NCI-H1092 treated with DMSO at 0.1 percent for 48 hours (cell line): ENCODE results near the gene LXN.

Source experiments
- DNase-seq: peaks from one replicate; lab custom pipeline; 2025; lab: John Stamatoyannopoulos, UW

The LXN gene

DNA sequence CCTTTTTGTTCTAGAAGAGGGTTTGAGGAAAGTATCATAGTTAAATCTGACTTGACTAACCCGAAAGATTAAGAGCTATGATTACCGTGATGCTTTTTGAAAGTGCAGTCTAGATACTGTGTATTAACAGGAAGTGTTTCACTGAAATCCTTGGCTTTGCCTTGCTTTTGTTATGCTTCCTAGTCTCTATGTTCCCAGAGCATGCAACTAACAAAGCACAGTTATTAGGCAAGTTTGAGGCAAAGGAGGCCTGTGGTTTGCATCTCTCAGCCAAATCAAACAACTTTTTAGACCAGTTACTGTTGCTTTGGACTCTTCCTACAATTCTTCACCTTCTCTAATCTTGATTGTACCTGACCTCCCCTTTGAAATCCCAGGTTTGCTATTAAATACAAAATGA lies 3.9 kb downstream of the LXN start:
- no peak for DNase-seq

DNA sequence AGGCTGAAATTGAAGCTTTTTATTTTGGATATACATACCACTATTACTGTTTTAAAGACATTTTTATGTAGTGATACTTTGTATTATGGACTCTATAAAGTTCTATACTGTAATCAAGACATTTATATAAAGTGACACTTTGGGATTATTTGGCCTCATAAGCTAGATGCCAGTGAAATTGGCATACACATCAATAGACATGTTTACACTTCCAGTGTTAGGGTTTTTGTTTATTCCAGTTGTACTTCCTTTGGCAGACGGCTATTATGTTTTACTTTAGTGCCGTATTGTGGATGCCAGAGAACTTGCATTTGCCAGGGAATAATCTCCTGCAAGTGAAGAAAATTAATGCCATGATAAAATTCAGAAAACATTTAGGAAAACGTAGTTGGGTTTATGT lies 6.0 kb downstream of the LXN start:
- no peak for DNase-seq

DNA sequence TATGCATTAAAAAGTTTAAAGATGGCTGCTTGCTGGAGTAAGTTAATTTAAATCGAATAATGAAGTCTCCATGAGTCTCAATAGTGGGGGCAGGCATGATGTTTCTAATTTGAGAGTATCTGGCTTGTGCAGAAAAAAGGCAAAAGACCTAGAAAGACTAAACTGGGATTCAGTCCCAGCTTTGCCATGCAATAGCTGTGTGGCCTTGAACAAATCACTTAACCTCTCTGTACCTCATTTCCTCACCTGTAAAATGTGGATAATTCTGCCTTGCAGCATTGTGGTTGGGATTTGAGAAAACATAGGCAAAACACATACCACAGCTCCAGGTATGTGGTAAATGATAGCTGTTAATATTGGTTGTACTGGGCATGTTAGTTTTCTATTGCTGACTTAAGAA lies 8.6 kb downstream of the LXN start:
- DNase-seq = no peak

DNA sequence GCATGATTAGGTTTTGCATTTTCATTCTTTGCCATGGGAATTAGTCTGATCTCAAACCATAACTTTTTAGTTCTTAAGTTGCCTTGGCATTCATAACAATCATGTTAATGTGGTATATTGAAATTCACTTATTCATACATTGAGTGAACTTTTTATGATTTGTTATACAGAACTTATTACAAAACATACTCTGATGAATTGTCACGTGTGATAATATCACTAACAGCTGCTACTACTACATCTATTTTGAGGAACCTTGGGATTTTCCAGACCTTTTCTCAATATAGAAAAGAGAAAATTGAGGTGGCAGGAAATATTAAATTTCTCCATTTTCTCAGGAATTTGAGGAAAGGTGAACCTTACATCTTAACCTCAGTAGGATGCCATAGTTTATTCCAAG lies 9.2 kb downstream of the LXN start:
- no peak for DNase-seq

DNA sequence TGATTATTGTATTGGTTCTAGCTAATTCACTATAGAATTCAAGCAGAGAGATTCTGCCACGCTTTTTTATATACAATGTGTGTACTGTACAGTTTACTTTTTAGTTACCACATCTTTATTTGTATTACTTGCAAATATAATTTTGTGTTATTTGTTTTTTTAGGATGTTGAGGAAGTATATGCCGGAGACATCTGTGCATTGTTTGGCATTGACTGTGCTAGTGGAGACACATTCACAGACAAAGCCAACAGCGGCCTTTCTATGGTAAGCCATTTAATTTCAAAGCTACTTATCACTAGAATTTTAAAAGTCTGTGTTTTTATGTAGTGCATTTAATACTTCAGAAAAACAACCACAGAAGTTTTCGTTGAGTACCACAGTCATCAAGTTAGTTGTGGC lies 11.7 kb downstream of the LXN start:
- no peak for DNase-seq

DNA sequence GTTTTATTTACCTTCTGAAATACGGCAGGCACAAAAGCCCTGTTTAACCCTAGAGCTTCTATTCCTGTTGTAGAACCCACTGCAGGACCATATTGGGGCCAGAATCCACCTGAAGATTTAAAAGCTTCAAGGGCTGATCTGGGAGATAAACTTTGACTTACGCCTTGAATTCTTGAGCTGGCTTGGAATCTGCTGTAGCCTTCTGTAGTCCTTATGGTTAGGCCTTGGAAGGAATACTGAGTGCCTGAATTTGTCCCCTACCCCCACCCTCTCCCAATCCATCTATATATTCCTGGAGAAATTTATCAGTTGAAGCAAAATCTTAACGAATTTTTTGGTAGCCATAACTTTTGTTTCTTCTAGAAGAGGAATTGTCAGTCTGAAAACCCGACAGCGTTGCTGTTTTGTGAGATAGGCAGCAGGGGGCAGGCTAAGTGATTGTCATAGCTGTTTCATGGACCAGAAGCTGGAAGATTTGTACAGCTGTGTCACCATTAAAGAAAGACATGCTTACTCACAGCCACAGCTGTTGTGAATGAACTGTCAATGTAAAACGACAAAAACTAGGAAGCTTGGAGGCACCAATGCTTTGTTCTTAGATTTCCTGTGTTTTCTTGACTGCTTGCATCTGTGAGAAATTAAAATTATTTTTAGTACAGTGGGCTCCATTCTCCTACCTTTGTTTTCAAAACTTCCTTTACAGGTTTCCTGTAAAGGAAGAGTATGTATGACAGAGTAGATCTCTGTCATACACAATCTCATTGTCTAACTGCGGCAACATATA lies 12.8 kb downstream of the LXN start:
- no peak for DNase-seq

DNA sequence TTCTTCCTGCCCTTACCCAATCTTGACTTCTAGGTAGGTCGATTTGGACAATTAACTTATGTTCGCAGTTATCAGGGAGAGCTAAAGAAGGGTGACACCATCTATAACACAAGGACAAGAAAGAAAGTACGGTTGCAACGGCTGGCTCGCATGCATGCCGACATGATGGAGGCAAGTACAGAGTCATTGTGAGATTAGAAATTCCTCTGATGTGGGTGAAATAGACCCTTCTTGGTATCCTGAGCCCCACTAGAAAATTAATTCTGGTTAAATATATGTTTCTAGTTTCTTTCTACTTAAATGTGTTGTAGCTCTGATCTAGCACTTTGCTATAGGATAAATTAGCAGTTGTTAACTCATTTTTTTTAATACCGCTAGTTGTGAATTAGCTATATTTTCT lies 13.6 kb downstream of the LXN start:
- no peak for DNase-seq

DNA sequence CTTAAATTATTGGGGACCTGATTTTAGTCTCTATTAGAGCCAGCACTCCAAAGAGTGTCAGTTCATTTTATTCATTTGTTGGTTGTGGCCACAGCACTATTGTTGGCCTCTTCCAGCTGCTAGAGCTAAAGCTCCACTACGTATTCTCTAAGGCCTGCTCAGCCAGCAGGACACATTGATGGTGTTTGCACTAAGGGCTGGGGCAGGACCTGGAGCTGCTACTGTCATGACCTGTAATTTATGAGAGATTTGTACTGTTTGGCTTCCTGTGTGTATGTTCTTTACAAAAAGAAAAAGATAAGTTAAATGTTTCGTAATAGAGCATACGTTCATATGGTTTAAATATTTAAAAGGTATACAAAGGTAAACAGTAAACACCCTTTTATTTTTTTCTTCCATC lies 20.0 kb downstream of the LXN start:
- no peak for DNase-seq

DNA sequence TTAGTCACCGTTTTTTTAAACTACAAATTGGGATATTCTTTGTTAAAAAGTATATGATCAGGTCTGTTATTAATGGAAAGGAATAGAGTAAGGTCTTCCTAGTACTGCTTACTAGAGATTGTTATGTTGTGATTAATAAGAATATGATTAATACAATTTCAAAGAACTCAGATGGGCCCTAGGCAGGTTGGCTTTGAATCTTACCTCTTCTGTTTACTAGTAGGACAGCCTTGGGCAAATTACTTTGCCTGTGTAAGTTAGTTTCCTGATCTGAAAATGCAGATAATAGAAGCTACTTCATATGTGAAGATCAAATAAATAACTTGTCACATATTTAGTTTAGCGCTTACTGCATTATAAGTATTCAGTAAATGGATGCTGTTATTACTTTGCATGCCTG lies 21.3 kb downstream of the LXN start:
- no peak for DNase-seq

DNA sequence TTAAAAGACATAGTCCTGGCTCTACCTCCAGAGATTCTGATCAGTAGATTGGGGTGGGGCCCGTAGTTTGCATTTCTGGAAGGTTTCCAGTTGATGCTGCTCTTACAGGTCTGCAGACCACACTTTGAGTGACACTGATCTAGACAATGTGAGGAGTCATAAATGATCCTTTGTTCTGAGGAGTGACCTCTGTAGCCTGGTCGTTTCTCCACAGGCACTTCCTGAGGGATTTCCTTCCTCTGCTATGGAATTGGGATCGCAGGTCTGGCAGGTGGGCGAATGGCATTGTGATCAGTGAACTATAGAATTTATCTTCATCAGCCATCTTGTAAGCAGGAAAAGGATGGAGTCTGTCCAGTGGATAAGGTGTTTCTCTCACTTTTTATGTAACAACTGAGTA lies 22.7 kb downstream of the LXN start:
- DNase-seq = no peak

DNA sequence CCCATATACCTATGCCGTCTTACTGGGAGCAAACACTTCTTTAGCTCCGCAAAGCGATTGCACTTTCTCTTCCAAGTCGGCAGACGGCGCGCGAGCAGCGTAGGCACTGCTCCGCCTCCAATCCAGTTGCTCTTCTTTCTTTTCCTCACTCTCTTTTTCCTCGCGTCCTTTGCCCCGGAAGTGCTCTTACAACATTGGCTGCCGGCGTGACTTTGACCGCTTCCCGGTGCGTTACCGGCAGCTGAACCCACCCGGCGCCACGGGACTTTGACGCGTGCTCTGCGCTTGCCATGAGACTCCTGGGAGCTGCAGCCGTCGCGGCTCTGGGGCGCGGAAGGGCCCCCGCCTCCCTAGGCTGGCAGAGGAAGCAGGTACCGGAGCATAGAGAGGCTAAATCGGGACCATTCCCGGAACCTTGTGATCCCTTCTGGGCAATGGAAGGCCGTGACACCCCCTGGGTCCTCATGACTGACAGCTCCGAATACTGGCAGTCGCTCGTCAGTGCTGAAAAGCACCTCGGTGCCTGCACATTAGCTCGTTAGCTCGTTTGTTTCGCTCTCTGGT lies 28.0 kb downstream of the LXN start, which contains the start of gene GFM1:
GFM1 (plus strand) TSS at position 183 of the 564 bp plus-strand sequence; CDS start at position 291, 108 bp downstream.
- DNase-seq = peak; percentile 98

DNA sequence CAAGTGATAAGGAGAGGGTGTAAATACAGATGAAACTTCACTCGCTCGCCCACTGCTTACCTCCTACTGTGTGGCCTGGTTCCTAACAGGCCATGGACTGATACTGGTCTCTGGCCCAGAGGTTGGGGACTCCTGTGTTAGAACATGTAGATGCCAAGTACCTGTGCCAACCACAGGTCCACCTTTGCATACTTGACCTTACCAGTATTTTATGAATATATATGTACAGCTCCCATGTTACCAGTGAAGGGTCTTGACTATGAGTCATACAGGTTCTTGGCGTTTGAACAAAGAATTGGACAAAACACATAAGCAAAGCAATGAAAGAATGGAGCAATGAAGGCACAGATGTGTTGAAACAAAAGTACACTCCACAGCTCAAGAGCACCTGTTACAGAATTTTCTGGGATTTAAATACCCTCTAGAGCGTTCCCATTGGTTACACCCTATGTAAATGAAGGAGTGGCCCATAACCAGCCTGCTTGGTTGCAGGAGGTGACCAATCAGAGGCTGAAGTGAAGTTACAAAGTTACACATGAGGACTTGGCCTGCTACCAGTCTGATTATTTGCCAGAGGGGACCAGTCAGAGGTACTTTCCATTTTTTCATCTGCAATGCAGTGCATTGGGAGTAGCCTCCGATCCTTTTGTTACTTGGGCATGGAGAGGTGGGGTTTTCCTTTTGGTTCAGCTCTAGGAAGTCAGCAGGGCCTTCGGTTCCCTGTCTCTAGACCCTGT lies 29.8 kb downstream of the LXN start:
- no peak for DNase-seq

DNA sequence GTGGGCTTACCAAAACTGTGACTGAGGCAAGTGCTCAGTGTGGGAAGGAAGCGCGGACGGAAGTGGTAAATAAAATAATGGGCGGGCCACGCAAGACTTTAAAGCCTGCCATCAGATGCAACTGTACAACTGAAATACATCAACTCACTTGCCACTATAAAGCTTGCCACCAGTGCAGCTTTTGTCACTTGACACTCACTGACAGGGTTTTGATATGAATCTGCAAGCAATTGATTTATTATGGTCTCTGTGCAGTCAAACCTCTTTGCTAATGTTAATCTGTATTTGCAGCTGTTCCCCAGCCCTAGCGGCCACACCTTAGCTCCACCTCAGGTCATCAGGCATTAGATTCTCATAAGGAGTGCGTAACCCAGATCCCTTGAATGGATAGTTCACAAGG lies 30.4 kb downstream of the LXN start:
- DNase-seq = no peak

DNA sequence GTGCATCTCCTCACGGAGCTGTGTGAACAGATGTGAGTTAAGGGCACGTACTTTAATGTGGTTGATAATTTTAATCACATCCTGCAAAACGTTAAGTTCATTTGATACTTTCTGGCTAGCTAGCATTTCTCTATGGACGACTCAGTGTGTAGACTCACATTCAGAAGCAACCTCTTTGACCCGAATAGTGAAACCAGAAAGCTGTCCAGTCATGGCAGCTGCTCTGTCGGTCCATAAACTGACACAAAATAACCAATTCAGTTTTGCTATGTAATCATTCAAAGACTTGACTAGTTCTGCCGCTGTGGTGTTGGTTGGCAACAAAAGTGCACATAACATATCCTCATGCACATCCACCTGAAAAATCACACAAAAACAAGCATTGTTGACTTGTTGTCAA lies 31.8 kb downstream of the LXN start:
- DNase-seq = no peak

DNA sequence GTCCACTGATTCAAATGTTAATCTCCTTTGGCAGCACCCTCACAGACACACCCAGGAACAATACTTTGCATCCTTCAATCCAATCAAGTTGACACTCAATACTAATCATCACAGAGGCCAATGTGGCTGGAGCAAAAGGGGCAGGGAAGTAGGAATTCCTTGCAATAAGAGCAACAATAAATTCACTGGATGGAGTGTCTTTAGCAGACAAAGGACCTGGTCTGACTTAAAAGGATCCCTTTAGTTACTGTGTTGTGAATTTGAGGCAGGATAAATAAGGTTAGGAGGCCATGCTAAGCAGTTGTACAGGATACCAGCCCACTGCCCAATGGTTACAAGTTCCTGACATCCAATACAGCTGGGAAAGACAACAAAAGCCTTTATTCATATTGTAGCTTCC lies 40.5 kb downstream of the LXN start:
- no peak for DNase-seq

DNA sequence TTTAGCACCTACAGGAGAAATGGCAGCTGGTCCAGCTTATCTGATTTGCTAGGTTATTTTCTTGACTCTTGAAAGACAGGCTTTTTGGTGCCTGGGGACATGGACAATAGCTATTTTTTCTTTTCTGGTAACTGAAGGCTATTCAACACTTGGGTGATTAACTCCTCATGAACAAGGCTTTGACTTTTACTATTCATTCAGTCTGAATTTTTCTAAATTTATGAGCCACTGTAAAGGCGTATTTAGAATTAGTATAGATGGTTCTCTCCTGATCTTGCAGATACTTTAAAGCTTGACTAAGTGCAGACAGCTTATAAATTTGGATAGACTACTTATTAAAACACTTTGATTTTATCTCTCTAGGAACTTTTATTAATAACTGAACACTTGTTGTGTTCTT lies 46.6 kb downstream of the LXN start:
- no peak for DNase-seq

DNA sequence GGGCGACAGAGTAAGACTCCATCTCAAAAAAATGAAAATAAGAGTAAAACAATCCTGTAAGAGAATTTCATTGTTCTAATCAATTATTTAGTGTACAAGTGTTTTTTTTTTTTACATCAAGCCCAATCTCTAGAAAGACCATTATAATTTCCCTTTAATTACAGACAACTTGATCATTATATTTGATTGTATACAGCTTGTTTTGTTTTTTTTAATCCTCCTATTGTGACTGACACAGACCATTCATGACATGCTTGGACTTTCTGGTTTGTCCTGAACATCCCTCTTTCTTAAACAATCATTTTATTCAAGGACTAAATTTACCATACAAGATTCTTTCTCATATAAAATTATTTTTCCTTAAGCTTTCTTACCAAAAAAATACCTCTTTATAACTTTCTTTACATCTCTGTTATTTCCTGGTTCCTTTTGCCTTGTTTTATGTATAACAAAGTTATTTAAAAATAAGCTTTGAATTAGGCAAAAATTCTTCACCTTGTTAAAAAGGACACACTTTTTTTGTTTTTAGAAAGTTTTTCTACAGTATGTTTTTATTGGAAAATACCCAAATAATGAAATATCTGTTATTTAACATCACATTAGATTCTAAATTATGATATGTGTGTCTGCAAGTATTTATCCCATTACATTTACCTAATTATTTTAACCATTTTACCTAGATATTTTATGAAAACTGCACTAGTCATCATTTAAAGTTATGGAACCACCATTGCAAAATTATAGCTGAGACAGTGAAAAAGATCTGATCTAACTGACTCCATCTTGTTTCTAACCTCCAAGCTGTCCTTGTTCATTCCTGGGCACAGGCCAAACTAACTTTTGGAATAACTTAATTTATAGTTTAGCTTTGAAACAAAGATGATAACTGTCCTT lies 54.2 kb downstream of the LXN start:
- no peak for DNase-seq
